GM12878 (cell line): ENCODE results near the gene LYPLA2. TPM values are rescaled to one million over a fixed set of nuclear protein-coding genes. Genes with fewer than 3 reads are reported as not detected.

Source experiments
- ATAC-seq: fragments of 200-7000 bp; cut with Tn5 transposase; 3 replicates; pipeline ENCODE4 v1.9.1; 2020; ENCODE audit warnings: mild to moderate bottlenecking, moderate library complexity
- BruUV-seq: library from RNA; stranded (reverse); fragments of 400-500 nt; replicated peaks from 2 replicates; lab custom pipeline; 2021; lab: Mats Ljungman, UMichigan
- CTCF ChIA-PET: fragments of 300-600 bp; sonication (Branson Sonifier 250); formaldehyde crosslinking; extraction: SDS; loops from one replicate; lab custom pipeline; 2021; ENCODE audit warnings: inconsistent platforms; lab: Yijun Ruan, JAX
- POLR2A ChIA-PET: fragments of 350-600 bp; formaldehyde crosslinking; extraction: SDS; loops from one replicate; lab custom pipeline; 2021; ENCODE audit warnings: inconsistent platforms; lab: Charles Lee
- RAD21 ChIA-PET: fragments of 300-600 bp; sonication (Branson Sonifier 250); formaldehyde crosslinking; loops from one replicate; lab custom pipeline; 2023; ENCODE audit warnings: antibody characterized with exemption; ENCODE audit not compliant: unreplicated experiment; lab: Charles Lee
- SMC1A ChIA-PET: fragments of 300-600 bp; sonication (Branson Sonifier 250); formaldehyde crosslinking; loops from one replicate; lab custom pipeline; 2023; ENCODE audit not compliant: unreplicated experiment, uncharacterized antibody; lab: Charles Lee
- DNase-seq: peaks from one replicate; pipeline ENCODE4 v3.0.0-alpha.2; 2011; ENCODE audit warnings: low read depth, low spot score
- FAIRE-seq: peaks from 3 replicates; lab custom pipeline; 2011; peaks lifted over from hg19 to GRCh38; lab: Jason Lieb, UNC
- H2AFZ ChIP-seq: 2 replicates; pipeline ENCODE4 v1.6.0; 2011; ENCODE audit warnings: low read depth, low read length, control low read depth; ENCODE audit not compliant: control insufficient read depth
- H3K27ac ChIP-seq: 2 replicates; pipeline ENCODE4 v1.5.1; 2011; ENCODE audit warnings: control low read depth; ENCODE audit not compliant: control insufficient read depth, insufficient read depth
- H3K27me3 ChIP-seq, 2 experiments: replicated peaks in 1 of 2; 2 replicates each; pipeline versions ENCODE4 v1.6.0 to v1.6.1; 2011; ENCODE audit warnings: low read length in 1 of 2; ENCODE audit not compliant: control insufficient read depth in 2 of 2, insufficient read depth in 2 of 2
- H3K36me3 ChIP-seq, 2 experiments: 2 replicates each; pipeline ENCODE4 v1.5.1; 2011; ENCODE audit warnings: low read length in 1 of 2; ENCODE audit not compliant: control insufficient read depth in 2 of 2, insufficient read depth in 2 of 2
- H3K4me1 ChIP-seq: 2 replicates; pipeline ENCODE4 v1.6.1; 2011; ENCODE audit warnings: mild to moderate bottlenecking, low read length, moderate library complexity, mixed read lengths; ENCODE audit not compliant: control insufficient read depth, insufficient read depth
- H3K4me2 ChIP-seq: 2 replicates; pipeline ENCODE4 v1.6.0; 2011; ENCODE audit warnings: control low read depth; ENCODE audit not compliant: control insufficient read depth, insufficient read depth
- H3K4me3 ChIP-seq: fragments of 200-600 bp; sonication (generic); 2 replicates; pipeline ENCODE4 v1.5.1; 2016
- H3K79me2 ChIP-seq: 2 replicates; pipeline ENCODE4 v1.6.0; 2011; ENCODE audit warnings: low read length; ENCODE audit not compliant: control insufficient read depth, insufficient read depth
- H3K9ac ChIP-seq: 2 replicates; pipeline ENCODE4 v1.8.0; 2011; ENCODE audit warnings: low read length, control low read depth, mixed read lengths; ENCODE audit not compliant: control insufficient read depth, insufficient read depth
- H3K9me3 ChIP-seq: replicated peaks from 3 replicates; pipeline ENCODE4 v1.5.1; 2011; ENCODE audit warnings: mild to moderate bottlenecking, low read length; ENCODE audit not compliant: control insufficient read depth, insufficient read depth
- H4K20me1 ChIP-seq: 2 replicates; pipeline ENCODE4 v1.6.0; 2011; ENCODE audit not compliant: control insufficient read depth, insufficient read depth
- ASH2L ChIP-seq: fragments of 300-600, 200-600 bp; sonication (generic); IDR thresholded peaks from 2 replicates; pipeline ENCODE4 v1.6.1; 2017; ENCODE audit warnings: low read depth, mild to moderate bottlenecking, borderline replicate concordance
- CHD4 ChIP-seq: fragments of 200-600 bp; sonication (generic); IDR thresholded peaks from 2 replicates; pipeline ENCODE4 v1.6.1; 2016; ENCODE audit warnings: mild to moderate bottlenecking
- EGR1 ChIP-seq, 2 experiments: IDR thresholded peaks; 1 replicate in 1 of 2; 2 replicates in 1 of 2; pipeline ENCODE4 v1.6.1; 2011 to 2012; ENCODE audit warnings: low read depth in 2 of 2, low read length in 2 of 2, borderline replicate concordance in 1 of 2, mild to moderate bottlenecking in 1 of 2, moderate library complexity in 1 of 2
- EP300 ChIP-seq, 2 experiments: fragments of 150-350 bp in 1 of 2; IDR thresholded peaks; 2 replicates each; pipeline ENCODE4 v1.6.1; 2011 to 2012; ENCODE audit warnings: low read depth in 2 of 2, low read length in 2 of 2, borderline replicate concordance in 1 of 2, improper control_type of control experiment in 1 of 2, inconsistent platforms in 1 of 2; ENCODE audit not compliant: control insufficient read depth in 1 of 2
- ESRRA ChIP-seq: IDR thresholded peaks from 2 replicates; pipeline ENCODE4 v1.6.1; 2012; ENCODE audit warnings: mild to moderate bottlenecking, low read length, improper control_type of control experiment
- EZH2 ChIP-seq: IDR thresholded peaks from 2 replicates; pipeline ENCODE4 v1.6.1; 2012; ENCODE audit warnings: low read depth, mild to moderate bottlenecking, control low read depth, inconsistent platforms, low read length, borderline replicate concordance; ENCODE audit not compliant: control insufficient read depth
- FOS ChIP-seq: IDR thresholded peaks from 3 replicates; pipeline ENCODE4 v1.6.1; 2011; ENCODE audit warnings: borderline replicate concordance; ENCODE audit not compliant: insufficient read length; ENCODE audit errors: extremely low read depth
- GATAD2B ChIP-seq: fragments of 450-650 bp; conservative IDR thresholded peaks from 2 replicates; pipeline ENCODE4 v1.6.1; 2017; ENCODE audit warnings: low read depth, mild to moderate bottlenecking, moderate library complexity
- MYC ChIP-seq: IDR thresholded peaks from 2 replicates; pipeline ENCODE4 v1.6.1; 2011; ENCODE audit warnings: mild to moderate bottlenecking, low read length, moderate library complexity, inconsistent platforms; ENCODE audit not compliant: insufficient read depth, insufficient replicate concordance, insufficient read length, severe bottlenecking
- NR2C1 ChIP-seq: fragments of 450-650 bp; IDR thresholded peaks from 2 replicates; pipeline ENCODE4 v1.6.1; 2017; ENCODE audit warnings: antibody characterized with exemption, mild to moderate bottlenecking, moderate library complexity
- POU2F2 ChIP-seq: IDR thresholded peaks from 3 replicates; pipeline ENCODE4 v1.6.1; 2011; ENCODE audit warnings: low read depth, mild to moderate bottlenecking, low read length, borderline replicate concordance
- RELA ChIP-seq: fragments of 450-650 bp; IDR thresholded peaks from 2 replicates; pipeline ENCODE4 v1.8.0; 2014; ENCODE audit warnings: borderline replicate concordance; ENCODE audit not compliant: partially characterized antibody
- TBL1XR1 ChIP-seq: IDR thresholded peaks from 2 replicates; pipeline ENCODE4 v1.6.1; 2012; ENCODE audit warnings: low read depth, low read length, improper control_type of control experiment
- TCF12 ChIP-seq: IDR thresholded peaks from 2 replicates; pipeline ENCODE4 v1.6.1; 2011; ENCODE audit warnings: low read depth, mild to moderate bottlenecking, low read length
- WRNIP1 ChIP-seq: IDR thresholded peaks from 2 replicates; pipeline ENCODE4 v1.6.1; 2011; ENCODE audit warnings: low read depth, low read length, improper control_type of control experiment, borderline replicate concordance
- WGBS: methylation state at CpG from one replicate; pipeline ENCODE4 v1.1.6; 2016; ENCODE audit warnings: low lambda C conversion rate; ENCODE audit not compliant: insufficient replicate concordance, insufficient coverage; ENCODE audit errors: missing lambda C conversion rate; 5-methylcytosine and 5-hydroxymethylcytosine counted together
- in situ Hi-C: fragments of 300-500 bp; cut with MboI; formaldehyde crosslinking; loops from 9 replicates; pipeline ENCODE4 v1.14.3; 2018; ENCODE audit warnings: mixed read lengths
- intact Hi-C: fragments of 100-400 bp; cut with micrococcal nuclease; formaldehyde crosslinking; loops from one replicate; pipeline ENCODE4 v1.14.2; 2022; ENCODE audit not compliant: unreplicated experiment
- polyA plus RNA-seq, 11 experiments: library from polyadenylated mRNA; depleted of rRNA in 4 of 11; unstranded in 6 of 11; stranded (reverse) in 5 of 11; fragments of >200 nt; fragmentation: Nextera tagmentation in 4 of 11; fragmentation: Illumina TruSeq in 1 of 11; extraction: Ambion mirVana in 4 of 11; extraction: Trizol in 1 of 11; gene quantifications; 1 replicate in 1 of 11; 2 replicates in 10 of 11; pipeline versions ENCODE4 v1.2.1 to v1.2.3, GENCODE V29; 2011 to 2016; ENCODE audit warnings: inconsistent platforms in 2 of 11, missing spikeins in 2 of 11, low read depth in 1 of 11
- total RNA-seq, 4 experiments: library from RNA; depleted of rRNA in 3 of 4; stranded (reverse); fragments of >200 nt in 3 of 4; fragmentation: Illumina TruSeq in 1 of 4; extraction: Trizol in 1 of 4; gene quantifications; 2 replicates each; pipeline versions ENCODE4 v1.2.1 to v1.2.3, GENCODE V29; 2013 to 2021
- TF ChIP-seq, protein P1 (sequence below): IDR thresholded peaks from 2 replicates; pipeline ENCODE4 v1.6.1; 2011; ENCODE audit warnings: low read depth, mild to moderate bottlenecking, low read length, moderate library complexity, borderline replicate concordance; ENCODE audit errors: extremely low read depth
- TF ChIP-seq, protein P2 (sequence below), 3 experiments: IDR thresholded peaks in 2 of 3; conservative IDR thresholded peaks in 1 of 3; 2 replicates each; pipeline ENCODE4 v1.5.1; 2011; ENCODE audit warnings: low read depth in 3 of 3, low read length in 3 of 3, mild to moderate bottlenecking in 3 of 3, control low read depth in 2 of 3, moderate library complexity in 2 of 3, inconsistent platforms in 1 of 3, mixed read lengths in 1 of 3; ENCODE audit not compliant: control insufficient read depth in 2 of 3, insufficient read depth in 1 of 3; ENCODE audit errors: extremely low read depth in 1 of 3

LYPLA2 gene
- total and polyA plus RNA-seq, 10 of the 15 experiments (the other 5 are each of a cell fraction or from before 2014, with no cell fraction given), result 2.7 to 129 (median 62.3) TPM

DNA sequence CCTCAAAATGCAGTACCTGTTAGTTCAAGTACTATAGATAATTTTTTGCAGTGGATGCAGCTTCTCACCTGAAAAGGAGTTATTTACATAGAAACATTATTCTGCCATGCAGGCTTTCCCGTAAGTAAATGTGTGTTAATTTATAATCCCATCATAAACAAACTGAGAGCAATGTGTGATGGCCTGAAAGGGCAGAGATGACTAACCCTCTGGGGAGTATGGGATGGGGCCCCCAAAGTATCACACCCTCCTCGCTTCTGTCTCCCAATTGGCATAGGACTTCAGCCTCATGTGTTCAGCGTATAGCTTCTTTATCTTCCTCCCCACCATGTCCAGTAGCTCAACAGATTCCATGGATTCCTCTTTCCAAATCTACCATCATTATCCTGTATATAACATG lies 26.7 kb downstream of the LYPLA2 start:
- H3K4me3 ChIP-seq, result no peak overlapping the region
- H3K27me3 ChIP-seq, result no peaks in the 10 kb centered on the region
- no peaks in the 10 kb centered on the region for H3K79me2 ChIP-seq
- peaks cover 8% of the 10 kb centered on the region for H3K4me1 ChIP-seq
- TF ChIP-seq TBL1XR1, result no peak
- TF ChIP-seq WRNIP1, result no peak
- no peak for TF ChIP-seq RELA
- TF ChIP-seq MYC, result no peak
- TF ChIP-seq EGR1 (IDR thresholded peaks at IDR 0.05; ENCODE audit: borderline replicate concordance in 1 of 2, low read depth in 2 of 2, low read length in 2 of 2), result no peak
- TF ChIP-seq ASH2L, result no peak
- TF ChIP-seq FOS, result no peak
- TF ChIP-seq, protein P1, sequence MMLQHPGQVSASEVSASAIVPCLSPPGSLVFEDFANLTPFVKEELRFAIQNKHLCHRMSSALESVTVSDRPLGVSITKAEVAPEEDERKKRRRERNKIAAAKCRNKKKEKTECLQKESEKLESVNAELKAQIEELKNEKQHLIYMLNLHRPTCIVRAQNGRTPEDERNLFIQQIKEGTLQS, result no peak
- no peak for TF ChIP-seq EZH2
- TF ChIP-seq, protein P2, sequence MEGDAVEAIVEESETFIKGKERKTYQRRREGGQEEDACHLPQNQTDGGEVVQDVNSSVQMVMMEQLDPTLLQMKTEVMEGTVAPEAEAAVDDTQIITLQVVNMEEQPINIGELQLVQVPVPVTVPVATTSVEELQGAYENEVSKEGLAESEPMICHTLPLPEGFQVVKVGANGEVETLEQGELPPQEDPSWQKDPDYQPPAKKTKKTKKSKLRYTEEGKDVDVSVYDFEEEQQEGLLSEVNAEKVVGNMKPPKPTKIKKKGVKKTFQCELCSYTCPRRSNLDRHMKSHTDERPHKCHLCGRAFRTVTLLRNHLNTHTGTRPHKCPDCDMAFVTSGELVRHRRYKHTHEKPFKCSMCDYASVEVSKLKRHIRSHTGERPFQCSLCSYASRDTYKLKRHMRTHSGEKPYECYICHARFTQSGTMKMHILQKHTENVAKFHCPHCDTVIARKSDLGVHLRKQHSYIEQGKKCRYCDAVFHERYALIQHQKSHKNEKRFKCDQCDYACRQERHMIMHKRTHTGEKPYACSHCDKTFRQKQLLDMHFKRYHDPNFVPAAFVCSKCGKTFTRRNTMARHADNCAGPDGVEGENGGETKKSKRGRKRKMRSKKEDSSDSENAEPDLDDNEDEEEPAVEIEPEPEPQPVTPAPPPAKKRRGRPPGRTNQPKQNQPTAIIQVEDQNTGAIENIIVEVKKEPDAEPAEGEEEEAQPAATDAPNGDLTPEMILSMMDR (IDR thresholded peaks at IDR 0.05 in 2 of 3, conservative IDR thresholded peaks at IDR 0.05 in 1 of 3; ENCODE audit: control insufficient read depth in 2 of 3, extremely low read depth in 1 of 3, insufficient read depth in 1 of 3, low read depth in 3 of 3, low read length in 3 of 3), result no peak
- TF ChIP-seq NR2C1, result no peak
- TF ChIP-seq EP300 (IDR thresholded peaks at IDR 0.05; ENCODE audit: borderline replicate concordance in 1 of 2, control insufficient read depth in 1 of 2, low read depth in 2 of 2, low read length in 2 of 2), result no peak
- no peak for TF ChIP-seq ESRRA
- no peak for TF ChIP-seq TCF12
- no peak for TF ChIP-seq CHD4
- TF ChIP-seq POU2F2, result no peak
- TF ChIP-seq GATAD2B, result no peak
- FAIRE-seq, result no peak
- ChIA-PET SMC1A (interaction anchor here (3.5 kb wide), 1 partner anchor 99 kb away, joined by 12 read pairs; no protein-coding TSS in a partner anchor), CTCF (interaction anchor here (0.5 to 8.3 kb wide), 7 partner anchors 6 to 99 kb away, joined by 3 to 74 read pairs (median 4); no protein-coding TSS in a partner anchor), POLR2A (interaction anchor here (1.1 to 1.9 kb wide), 2 partner anchors 52 to 92 kb away, joined by 4 to 5 read pairs; no protein-coding TSS in a partner anchor), RAD21 (interaction anchor here (1.8 kb wide), 1 partner anchor 11 kb away, joined by 5 read pairs; no protein-coding TSS in a partner anchor)
- no peak overlapping the region for H2AFZ ChIP-seq
- H3K4me2 ChIP-seq, result no peak overlapping the region
- no peaks in the 10 kb centered on the region for H4K20me1 ChIP-seq
- no peaks in the 10 kb centered on the region for H3K9me3 ChIP-seq
- no peak for DNase-seq
- intact Hi-C loops (loop anchor here (10.0 kb wide), 1 partner anchor 207 kb away; no protein-coding TSS in a partner anchor), in situ Hi-C loops (no loop called here)
- peaks cover 0 to 11% of the 10 kb centered on the region in 2 experiments; a peak in 1 of 4 replicates for H3K36me3 ChIP-seq
- peak; percentile 77 for ATAC-seq
- BruUV-seq, result no TSS peak
- no peak overlapping the region for H3K27ac ChIP-seq
- WGBS, result 34% methylated on average over 3 of the region's 3 CpGs
- H3K9ac ChIP-seq, result no peak overlapping the region
